Muscle of arm (tissue), 12 donors: ENCODE measurements around the gene PROX1. TPM values are rescaled to one million over a fixed set of nuclear protein-coding genes. Genes with fewer than 3 reads are reported as not detected.

Source experiments
- DNase-seq: peaks from one replicate; pipeline ENCODE4 v3.0.0-alpha.2; 2013
- polyA plus RNA-seq, 12 donors: library from polyadenylated mRNA; unstranded; fragments of 120-200 nt; gene quantifications; one replicate each; pipeline ENCODE4 v1.2.1, GENCODE V29; 2013; ENCODE audit not compliant: insufficient read length in 12 of 12

Gene PROX1
- polyA plus RNA-seq, 12 donors, result 10.9 to 21.2 (median 14.8) TPM; not detected in 1

DNA sequence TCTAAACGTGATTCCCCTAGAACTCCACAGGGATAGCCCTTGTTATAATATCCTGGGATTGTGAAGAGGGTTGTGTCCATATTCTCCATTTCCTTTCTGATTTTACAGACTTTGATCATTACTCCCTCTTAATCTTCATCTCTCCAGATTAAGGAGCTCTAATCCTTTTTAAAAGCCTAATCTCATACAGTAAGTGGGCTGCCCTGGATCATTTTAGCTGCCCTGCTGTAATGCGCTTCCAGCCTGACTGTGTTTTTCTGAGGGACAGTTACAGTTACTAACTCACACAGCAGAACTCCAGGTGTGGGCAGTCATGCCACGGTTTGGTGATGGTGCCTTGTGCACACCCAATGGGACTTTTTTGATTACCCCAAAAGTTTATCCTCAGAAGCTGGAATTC is 33.5 kb downstream of the PROX1 start:
- DNase-seq, result no peak

DNA sequence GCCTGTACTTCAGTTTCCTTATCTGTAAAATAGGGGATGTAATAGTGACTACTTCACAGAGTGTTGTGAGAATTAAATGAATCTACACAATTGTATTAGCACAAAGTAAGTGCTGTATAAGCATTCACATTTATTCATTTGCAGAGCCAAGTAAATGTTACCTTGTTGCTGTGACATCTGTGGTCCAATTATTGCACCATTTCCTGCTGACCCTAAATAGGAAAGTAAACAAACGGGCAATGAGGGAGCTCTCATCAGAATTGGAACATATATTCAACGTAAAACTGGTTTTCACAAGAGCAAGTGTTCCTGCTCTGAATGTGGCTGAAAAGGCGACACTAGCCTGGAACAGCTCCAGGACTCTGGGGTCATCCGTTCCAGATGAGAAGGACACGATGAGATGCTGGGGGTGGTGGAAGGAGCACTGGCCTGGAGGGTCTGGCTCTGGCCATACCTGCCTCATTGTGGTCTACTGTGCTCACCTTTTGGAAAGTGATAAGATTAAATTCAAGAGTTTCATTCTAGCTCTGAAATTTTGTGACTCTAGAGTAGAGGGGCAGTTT is 34.5 kb downstream of the PROX1 start:
- no peak for DNase-seq

DNA sequence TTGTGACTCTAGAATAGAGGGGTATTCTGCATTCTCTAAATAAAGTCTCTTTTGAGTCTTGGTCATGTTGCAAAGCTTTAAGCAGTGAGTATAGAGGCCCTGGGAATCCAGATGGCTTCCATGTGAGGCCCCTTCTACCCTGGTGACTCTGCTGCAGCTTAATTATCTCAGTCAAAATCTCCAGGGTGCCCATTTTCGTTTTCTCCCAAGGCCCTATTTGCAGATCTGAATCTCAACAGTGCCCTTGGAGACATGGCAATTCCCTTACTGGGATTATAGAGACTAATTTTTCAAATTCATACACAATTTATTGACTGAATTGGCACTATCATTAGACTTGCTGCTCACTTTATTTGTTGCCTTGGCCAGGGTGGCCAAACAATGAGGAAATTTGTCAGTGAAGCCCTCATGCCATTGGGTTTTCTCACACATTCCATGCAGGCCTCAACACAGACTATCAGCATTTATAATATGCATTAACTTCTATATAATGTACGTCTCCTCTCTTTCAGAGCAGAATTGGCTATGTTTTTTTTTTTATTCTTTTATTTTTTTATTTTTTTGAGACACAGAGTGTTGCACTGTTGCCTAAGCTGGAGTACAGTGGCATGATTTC is 35.1 kb downstream of the PROX1 start:
- no peak for DNase-seq

DNA sequence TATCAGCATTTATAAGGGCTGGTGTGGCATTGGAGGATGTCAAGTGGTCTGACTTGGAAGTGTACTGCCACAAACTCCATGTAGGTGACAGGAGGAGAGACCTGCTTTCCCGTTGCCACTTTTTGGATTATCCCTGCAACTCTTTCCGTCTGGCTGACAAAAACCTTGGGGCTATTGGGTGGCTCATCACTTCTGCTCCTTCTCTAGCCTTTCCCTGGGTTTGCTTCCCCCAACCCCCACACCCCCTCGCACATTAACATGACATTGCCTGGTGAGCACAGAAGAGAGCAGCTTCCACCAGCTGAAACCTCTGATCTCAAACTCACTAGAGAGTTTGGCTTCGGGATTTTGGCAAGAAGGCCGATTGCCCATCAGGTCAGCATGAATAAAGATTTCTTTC is 39.2 kb downstream of the PROX1 start:
- no peak for DNase-seq

DNA sequence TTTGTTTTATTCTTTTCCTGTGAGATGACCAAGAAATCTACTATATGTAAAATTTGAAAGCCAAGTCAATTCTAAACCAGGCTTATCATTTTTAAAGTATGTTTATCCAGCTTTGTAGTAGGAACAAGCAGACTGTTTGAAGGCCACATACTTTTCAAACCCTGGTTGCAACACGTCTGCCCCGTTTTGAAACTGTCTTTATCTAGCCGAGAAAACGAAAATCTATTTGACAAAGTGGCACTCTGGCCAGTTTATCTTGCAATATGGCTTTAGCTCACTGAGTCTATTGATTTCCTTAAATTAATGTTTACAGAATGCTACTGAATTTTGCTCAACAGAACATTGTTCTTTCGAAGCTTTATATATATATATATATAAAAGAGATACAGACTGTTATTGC is 39.7 kb downstream of the PROX1 start:
- no peak for DNase-seq

DNA sequence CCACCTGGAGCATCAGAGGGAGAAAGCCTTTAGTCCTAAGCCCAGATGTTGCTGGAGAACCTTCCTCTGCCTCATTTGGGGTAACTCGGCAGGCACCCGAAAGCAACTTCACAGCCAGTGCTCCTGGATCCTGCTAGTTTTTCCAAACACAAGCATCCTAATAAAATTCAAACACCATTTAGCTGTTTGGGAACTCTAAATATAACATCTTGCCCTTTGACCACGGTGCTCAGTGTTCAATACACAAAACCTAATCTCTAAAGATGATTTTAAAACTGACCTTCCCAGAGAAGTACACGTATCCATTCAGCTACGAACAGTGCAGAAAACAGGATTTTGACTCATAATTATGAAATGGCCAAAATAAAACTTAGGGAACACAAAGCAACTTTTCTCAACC is 40.3 kb downstream of the PROX1 start:
- DNase-seq, result no peak

DNA sequence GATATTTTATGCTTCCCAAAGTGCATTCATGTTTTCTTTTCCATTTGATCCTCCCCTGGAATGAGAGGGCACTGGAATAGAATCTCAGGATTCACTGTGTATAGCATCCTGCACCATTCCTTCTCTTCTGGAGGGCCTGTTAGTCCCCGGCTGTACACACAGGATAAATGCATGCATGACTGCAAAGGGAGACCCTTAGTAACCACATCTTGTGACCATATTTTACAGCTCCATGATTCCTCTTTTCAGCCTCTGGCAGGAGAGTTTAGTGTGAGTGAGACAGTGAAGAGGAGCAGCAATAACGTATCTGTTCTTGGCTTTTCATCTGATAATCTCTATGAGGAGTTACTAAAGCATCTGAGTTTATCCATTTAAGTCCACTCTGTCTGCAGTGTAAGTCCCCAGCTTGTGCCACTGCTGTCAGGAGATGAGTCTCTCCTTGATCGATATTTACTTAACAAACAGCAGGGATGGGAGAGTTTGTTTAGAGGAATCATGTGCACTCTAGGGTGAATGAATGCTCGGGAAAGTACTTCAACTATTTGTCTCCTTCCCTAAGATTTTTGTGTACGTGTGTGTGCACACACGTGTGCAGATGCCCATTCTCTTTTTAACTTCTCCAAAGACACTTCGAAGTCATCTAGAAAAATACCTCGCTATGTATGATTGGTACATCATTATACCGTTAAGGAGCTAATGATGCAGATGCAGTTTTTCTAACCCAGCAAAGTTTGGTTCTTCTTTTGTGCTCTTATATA is 41.1 kb downstream of the PROX1 start:
- DNase-seq, result no peak

DNA sequence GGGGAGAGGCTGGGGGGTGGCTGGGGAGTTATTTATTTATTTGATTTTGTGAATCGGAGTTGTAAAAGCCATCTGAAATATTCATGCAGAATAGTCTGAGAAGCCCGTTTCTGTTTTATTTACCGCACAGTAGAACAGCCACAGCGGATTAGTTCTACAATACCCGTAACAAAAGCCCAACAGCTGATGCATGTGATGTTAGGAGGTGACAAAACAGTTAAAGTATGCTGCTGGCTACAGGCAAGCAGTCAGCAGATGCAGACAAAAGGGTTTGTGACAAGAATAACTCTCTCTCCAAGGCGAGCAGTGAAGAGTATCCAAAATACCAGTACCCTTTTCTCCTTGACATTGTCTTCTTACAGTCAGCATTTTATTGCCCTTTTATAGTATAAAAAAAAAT is 42.0 kb downstream of the PROX1 start:
- DNase-seq, result peak; percentile 25

DNA sequence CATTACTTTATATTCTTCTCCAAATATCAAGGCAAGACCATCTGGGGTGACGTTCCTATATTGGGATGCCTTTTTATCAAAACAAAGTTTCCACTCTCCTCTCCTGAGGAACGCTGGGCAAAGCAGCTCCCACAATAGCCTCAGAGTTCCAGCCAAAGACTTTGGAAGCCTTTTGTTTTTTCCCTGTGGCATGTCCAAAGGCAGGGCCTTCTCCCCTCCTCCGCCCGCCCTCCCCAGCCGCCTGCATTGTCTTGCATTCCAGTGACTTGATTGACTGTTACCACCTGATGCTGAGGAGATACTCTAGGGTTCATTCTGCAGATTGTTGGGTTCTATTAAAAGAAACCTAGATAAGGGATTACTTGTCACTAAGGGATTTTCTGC is 43.5 kb downstream of the PROX1 start:
- no peak for DNase-seq

DNA sequence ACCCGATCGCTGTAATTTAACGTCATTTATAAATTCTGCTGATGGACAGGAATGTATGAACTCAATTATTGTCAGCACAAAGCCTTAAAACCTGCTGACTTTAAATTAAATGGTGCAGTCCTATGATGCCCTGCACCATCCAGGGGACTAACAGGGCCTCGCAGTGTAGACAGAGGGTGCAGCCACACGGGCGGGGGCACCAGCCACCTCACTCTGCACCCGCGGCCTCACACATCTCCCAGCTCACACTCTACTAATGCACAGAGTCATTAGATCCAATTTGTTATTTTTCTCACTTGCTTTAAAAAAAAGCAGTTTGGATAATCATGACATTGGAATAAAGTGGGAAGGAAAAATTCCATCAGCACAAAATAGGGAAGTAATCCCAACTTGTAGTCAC is 49.7 kb downstream of the PROX1 start:
- no peak for DNase-seq

DNA sequence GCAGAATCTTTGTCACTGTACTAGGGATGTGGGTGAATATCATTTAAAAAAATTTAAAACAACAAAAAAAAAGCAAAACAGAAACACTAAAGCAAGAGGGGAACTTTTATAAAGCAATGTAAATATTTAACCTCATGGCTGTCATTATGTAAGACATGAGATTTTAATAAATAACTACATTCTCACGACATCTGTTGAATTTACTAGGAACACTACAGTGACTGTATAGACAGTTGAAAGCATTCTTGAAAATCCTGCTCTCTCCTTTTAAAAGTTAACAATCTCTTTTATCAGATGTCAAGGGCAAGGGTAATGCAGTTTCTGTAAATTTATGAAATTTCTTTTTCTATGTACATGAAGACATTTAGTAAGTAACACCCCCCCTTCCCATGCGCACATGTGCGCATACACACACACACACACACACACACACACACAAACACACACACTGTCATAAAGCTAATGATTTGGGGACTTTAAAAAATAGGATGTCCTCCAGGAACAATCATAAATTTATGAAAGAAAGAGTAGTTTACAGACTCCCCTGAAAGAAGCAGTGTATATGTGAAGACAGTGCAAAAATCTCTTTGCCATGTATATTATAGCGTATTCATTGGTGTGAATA is 51.7 kb downstream of the PROX1 start:
- no peak for DNase-seq

DNA sequence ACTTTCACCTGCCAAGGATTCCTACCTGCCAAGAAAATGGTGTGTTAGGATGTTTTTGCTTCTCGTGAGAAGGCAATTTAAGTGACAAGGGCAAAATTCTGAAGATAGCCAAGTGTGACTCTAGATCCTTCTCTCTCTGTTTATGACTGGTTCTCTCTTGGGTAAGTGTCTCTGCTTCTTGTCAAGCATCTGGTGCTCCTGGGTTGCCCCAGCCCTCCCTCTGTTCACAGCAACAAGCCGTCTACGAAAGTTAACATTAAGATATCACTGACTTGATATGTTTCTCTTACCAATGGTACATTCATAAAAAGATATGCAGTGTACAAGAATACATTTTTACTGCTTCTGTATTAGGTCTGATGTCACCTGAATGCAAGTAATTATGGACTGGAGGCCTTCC is 55.4 kb downstream of the PROX1 start:
- no peak for DNase-seq

DNA sequence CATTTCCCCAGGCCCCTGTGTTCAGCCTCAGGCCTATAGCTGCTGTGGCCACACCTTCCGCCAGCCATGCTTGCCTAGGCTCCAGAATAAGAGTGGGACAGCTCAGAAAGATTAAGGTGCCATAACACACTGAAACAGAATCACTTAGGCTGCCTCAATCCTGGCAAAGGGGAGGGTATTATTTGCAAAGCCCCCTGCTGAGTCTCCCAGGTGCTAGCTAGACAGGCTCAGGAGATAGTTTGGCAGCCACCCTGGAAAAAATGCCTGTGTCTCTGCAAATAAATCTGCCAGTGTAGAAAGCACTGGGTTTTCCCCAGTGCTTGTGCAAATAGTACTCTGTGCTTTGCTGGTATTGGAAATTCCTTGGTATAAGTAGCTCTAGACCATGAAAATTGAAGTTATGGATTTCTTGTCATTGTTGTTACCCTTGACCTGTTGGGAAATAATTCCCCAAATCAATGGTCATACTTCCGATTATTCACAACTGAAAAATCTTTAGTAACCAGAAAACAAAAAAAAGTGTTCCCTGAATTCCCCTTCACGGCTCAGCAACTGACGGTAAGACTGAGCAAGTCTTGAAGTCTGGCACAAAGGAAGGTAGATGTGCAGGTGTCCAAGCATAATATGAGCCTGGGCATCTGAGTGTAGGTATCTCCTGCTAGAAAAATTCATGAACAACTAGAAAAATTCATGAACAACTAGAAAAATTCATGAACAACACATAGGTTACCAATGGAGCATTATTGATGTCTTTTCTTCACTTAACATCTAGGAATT is 56.9 kb downstream of the PROX1 start:
- no peak for DNase-seq

DNA sequence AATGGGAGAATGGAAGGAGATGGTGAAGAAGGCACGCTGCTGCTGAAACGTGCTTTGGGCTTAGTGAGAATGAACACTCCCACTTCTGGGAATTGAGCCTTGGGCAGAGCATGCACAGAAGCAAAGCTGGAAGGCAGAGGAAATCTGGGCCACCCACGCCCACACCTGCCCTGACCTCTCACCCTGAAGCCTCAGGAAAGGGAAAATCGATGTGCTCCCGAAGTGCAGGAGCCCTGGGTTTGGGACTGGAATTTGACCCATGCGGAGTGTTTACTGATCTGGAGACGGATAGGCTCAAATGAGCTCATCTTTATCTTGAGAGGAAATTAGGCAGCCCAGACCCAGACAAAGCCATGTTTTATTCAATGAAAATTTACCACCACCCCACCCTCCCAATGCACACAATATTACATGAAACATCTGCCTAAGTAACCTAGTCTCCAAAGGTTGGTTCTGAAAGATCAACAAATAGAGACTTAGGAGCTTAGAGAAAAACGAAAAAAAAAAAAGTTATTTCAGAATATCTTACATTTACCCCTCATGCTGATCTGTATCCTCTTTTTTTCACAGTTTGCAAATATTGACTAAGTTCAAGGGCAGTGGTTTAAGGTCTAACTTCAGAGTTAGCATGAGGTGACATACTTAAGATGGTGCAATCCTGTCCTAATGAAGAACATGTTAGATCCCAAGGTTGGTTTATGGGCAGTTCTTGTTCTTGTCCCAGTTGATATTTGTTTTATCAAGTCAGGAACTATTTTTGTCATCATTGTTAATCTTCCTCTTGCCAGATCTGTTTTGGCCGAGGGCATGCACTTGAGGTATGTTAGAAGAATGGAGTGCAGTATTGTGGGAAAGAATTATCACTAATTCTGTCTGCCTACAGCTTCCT is 63.0 kb downstream of the PROX1 start:
- DNase-seq, result no peak

DNA sequence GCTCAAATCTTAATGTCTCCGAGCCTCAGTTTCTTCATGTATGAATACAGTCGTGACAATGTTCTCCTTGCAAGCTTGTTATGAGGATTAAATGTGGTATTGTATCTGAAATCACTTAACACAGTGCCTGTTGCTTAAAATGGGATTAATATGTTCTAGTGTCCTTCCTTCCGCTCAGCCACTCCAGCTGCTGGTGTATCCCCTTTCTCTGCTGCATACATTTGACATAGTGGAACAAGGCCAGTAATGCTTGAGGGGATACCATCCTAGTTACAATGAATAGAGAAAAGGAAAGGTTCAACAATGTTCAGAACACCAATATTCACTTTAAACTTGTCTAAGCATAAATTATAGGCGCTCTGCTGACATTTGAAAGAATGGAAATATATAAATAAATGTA is 64.0 kb downstream of the PROX1 start:
- DNase-seq, result no peak

DNA sequence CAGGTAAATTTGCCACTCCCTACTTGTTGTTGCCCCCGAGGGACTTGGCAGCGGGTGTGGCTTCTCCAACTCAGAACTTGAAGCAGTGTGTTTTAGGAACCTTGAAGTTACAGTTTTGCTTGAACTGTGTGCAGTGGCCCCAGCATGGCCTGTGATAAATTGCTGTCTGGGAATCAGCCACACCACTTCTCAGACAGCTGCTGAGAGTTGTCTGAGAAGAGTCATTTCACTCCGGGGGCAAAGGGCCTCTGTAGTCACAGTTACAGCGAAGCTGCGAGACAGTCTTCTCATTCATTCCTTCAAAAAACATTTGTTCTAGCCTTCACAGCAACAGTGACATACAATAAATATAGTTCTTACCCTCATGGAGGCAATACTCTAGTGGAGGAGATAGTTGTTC is 70.3 kb downstream of the PROX1 start:
- no peak for DNase-seq

DNA sequence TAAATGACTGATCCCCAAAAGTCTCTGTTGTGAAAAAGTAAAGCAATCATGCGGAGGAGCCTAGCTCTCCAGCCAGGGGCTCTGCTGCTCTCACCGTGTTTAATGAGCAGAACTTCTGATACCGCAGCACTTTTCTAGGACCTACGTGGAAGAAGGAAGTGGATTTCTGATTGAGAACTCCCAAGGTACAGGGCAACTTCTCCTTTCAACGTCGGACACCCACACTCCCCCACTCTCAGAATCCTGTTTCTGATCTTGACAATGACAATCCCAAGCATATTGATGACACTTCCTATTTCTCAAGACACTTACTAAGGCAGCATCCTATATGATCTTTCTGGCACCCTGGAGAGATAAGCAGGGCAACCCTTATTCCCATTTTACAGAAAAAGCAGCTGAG is 78.4 kb downstream of the PROX1 start:
- no peak for DNase-seq

DNA sequence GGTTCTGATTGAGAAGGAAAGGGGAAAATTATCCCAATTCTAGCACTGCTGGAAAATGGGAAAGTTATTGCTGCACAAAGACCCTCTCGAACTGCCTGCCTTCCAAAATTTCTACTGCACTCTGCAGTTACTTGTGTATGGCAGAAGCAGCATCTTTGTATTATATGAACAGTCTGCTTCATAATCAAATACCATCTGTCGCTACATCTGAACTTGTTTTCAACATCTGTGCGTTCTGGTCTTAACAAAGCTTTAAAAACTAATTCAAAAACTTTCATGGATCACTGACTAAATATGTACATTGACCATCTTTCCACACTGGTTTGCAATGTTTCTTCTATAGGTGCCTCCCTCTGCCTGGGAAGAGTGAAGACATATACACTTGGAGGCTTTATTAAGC is 79.2 kb downstream of the PROX1 start:
- DNase-seq, result no peak

DNA sequence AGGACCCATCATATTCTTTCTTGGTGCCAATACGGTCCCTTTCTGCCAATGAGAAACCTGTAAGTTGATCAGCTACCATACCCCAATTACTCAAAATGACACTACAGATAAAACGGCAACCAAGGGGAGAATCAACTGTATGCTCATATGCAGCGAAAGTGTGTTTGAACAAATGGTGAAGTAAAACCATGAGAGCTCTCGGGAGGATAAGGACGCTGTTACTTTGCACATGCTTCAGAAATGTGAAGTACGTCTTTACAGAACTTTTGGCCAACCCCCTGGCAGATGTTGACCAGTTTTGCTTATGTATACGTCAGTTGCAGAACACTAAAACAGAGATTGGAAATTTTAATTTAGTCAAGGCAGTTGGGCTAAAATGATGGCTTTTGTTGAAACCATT is 79.6 kb downstream of the PROX1 start:
- DNase-seq, result no peak

DNA sequence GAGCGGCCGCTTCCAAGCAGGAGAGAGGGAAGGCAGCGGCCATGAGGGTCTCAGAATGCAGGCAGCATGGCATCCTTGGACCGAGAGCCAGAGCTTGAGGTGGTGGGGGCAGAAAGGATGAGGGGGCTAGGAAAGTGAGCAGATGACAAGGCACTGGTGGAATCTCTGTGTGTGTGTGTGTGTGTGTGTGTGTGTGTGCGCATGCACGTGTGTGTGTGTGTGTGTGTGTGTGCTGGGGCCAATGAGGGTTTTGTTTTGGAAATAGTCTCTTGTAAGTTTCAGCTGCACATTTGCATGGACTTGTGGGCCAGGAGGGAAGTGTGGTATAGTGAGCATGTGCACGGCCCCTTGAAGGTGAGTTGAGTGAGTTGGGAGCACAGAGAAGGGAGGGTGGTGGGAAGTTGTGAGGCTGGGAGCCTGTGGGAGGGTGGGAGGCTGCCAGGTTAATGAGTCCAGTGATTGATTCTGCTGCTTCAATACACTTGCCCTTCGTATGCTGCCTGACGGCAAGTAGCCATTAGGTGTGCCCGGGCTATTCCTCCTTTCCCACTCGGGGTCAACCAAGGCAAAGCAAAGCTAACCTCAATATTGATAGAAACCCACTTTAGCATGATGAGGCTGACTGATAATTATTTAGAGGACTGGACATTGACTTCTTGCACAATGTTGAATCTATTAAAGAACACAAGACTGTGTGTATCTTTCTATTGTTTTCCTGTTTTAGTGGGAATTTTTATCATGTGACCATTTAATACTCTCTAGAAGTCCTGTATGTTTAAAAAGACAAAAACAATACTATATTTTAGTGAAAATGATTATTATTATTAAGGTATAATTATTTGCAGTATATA is 80.3 kb downstream of the PROX1 start:
- DNase-seq, result no peak
